Ramos (cell line): Measurements from ENCODE around the gene GRXCR1.

ENCODE experiments used
- in situ Hi-C: fragments of 300-500 bp; cut with MboI; formaldehyde crosslinking; loops from one replicate; pipeline ENCODE4 v1.14.3; 2022; ENCODE audit warnings: low sequenced_read_pairs; ENCODE audit not compliant: unreplicated experiment

Gene GRXCR1

DNA sequence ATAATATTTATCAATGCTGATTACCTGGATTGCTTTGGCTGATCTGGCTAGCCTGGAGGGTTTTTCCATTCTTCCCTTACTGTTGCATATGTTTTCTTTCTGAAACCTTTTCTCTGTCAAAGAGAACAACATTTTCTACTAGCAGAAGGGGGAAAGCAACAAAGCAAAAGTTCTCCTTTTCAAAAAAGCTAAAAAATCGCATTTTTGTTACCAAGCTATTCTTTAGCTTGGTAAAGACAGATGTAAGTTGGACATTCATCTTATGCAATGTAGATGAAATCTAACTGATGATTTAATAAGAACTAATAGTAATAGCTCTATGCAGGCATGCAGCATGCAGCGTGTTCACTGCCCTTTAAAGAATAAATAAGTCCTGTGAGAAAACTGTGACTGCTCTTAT is at the start of gene GRXCR1:
TSS of gene GRXCR1 (plus strand) at position 301 of the 400 bp plus-strand sequence. CDS start 554 bp downstream, outside the sequence.
- in situ Hi-C loops, result no loop called here

- in situ Hi-C loops, result no loop called here
Measured at GRCh38 chr4:42843694-42844093, 48.8 kb upstream of the GRXCR1 start.

DNA sequence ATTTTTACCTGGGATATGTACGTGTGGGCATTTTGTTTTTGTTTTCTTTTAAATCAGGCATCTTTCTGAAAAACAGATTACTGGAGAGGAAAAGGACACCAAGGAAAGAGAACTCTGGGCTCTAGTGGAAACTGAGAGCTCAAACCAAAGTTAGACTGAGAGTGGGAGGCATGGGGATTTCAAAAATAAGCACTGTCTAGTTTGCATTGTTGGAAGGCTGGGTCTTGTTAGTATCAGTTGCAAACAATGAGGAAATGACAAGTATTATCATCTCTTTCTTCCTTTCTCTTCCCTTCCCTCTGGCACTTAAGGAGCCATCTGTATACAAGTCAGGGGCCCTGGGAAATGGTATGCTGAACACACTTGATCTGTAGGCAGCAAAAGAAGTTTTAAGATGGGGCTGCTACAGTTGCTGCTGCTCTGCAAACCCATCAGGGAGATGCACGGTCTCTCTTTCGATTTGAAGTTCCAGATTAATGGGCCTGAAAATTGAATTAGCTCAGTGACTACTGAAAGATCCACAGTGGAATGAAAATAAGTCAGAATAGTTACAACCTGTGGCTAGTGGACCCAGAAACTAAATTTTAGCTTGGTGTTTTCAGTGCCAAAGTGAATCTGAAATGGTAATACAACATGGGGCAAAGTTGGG is 48.0 kb upstream of the GRXCR1 start:
- in situ Hi-C loops, result no loop called here

GRCh38 chr4:42845586-42845985 is 46.9 kb upstream of the GRXCR1 start:
- in situ Hi-C loops, result no loop called here

GRCh38 chr4:42855779-42856178 is 36.7 kb upstream of the GRXCR1 start:
- in situ Hi-C loops, result loop anchor here (25.0 kb wide), 1 partner anchor 468 kb away; the partner anchor contains the start of gene SHISA3

DNA sequence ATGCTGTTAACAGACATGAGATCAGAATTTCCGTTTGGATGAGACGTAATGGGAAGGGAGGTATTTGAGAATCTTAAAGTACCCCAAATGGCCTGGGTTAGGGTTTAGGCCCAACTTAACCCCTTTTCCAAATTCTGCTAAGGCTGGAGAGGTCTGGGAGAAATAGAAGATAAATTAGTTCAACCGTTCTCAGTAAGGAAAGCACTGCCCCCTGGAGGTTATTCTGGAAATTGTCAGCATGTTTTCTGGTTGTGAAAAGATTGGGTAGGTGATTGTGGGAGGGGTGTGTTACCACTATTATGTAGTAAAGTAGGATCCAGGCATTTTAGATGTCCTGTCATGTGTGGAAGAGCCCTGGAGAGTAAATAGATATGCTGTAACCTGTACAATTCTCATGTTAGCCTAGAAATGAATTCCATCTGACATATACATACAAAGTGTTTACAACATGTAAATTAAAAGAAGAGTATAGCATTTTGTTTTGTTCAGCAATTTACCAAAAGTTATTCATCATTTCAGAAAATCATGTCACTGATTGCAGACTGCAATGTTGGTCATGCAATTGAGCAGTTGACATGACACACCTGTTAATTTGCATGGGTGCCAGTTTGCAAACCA is 26.8 kb upstream of the GRXCR1 start:
- in situ Hi-C loops, result loop anchor here (10.0 to 25.0 kb wide), 2 partner anchors 301 to 478 kb away; partner anchors contain the start of gene SHISA3

GRCh38 chr4:42871261-42871660 is 21.3 kb upstream of the GRXCR1 start:
- in situ Hi-C loops, result loop anchor here (10.0 to 25.0 kb wide), 2 partner anchors 484 to 586 kb away; partner anchors contain the start of gene SHISA3

- in situ Hi-C loops, result loop anchor here (10.0 to 25.0 kb wide), 2 partner anchors 484 to 587 kb away; partner anchors contain the start of gene SHISA3
Measured at GRCh38 chr4:42871671-42872290, 20.7 kb upstream of the GRXCR1 start.

- in situ Hi-C loops, result loop anchor here (10.0 kb wide), 1 partner anchor 594 kb away; no protein-coding TSS in a partner anchor
Measured at GRCh38 chr4:42878863-42879262, 13.7 kb upstream of the GRXCR1 start.

DNA sequence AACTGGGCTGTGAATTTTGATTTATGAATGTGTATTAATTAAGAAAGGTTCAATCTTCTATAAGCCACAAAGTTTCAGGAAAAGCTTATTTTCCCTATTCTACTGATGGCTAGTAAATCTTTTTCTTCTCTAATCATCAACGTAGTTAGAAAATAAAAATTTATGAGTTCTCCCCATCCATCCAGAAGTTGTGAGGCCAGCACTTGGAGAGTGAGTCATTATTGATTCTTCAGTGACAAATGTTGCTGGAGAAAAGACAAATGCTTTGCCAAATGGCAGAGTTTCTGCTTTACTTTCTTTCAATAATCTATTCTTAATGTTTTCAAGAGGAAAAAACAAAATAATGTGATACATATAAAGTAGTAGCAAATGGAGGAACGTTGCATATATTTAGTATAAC is 11.3 kb upstream of the GRXCR1 start:
- in situ Hi-C loops, result no loop called here

GRCh38 chr4:42891644-42892043 is 869 bp upstream of the GRXCR1 start:
- in situ Hi-C loops, result no loop called here

DNA sequence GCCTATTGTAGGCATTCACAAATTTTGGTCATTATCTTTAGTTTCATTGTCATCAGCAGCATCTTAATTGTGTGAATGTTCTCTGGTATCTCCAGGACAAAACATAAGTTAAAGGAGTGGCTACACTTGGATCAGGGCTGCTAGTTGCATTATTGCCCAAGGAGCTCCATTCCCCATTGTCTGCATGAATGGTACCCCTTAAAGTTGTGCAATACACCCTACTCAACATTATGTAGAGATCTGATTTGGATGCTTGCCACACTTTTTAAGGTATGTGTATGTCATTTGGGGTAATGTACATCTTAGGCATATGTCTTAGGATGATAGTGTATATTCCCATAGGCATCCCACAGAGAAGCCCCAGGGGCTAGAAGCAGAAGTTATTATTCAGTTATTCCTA is 2.9 kb downstream of the GRXCR1 start:
- in situ Hi-C loops, result no loop called here

- in situ Hi-C loops, result no loop called here
Measured at GRCh38 chr4:42904986-42905385, 12.5 kb downstream of the GRXCR1 start.

- in situ Hi-C loops, result no loop called here
Measured at GRCh38 chr4:42905591-42905990, 13.1 kb downstream of the GRXCR1 start.

GRCh38 chr4:42906341-42906740 is 13.8 kb downstream of the GRXCR1 start:
- in situ Hi-C loops, result no loop called here

DNA sequence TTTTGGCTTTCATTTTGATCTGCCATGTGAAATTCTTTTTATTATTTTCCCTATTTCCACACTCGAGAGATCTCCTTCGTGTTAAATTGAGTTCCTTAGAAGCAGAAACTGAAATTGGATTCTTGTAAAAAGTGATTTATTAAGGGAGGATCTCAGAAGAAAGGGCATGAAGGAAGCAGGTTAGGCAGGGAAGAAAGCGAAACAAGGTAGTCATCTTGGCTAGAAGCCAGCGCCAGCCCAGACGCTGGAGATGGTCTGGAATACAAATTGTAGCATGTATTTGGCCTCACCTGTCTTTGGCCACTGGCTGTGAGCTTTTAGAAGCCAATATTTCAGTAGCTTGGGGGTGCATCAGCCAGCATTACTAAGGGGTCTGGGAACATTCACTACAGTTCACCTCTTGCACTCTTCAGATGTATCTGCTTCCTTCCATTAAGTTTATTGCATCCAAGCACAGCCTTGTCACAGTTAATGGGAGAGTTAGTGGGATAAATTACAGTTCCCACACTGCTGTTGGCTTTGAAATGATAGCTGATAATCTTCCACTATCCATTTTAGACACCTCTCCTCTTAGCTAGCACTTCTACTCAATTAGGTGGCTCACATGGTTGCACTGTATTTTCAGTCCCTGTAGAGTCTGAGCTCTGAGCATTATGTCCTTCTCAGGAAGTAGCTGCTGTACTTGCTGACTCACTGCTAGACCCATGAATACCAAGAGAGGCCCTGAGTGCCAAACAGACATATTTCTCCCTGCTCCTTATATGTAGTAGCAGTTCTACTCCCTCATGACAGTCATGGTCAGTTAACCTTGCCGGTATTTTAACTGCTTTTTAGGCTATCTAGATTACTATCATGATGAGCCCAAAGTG is 14.6 kb downstream of the GRXCR1 start:
- in situ Hi-C loops, result no loop called here

- in situ Hi-C loops, result no loop called here
Measured at GRCh38 chr4:42910459-42910858, 17.9 kb downstream of the GRXCR1 start.

DNA sequence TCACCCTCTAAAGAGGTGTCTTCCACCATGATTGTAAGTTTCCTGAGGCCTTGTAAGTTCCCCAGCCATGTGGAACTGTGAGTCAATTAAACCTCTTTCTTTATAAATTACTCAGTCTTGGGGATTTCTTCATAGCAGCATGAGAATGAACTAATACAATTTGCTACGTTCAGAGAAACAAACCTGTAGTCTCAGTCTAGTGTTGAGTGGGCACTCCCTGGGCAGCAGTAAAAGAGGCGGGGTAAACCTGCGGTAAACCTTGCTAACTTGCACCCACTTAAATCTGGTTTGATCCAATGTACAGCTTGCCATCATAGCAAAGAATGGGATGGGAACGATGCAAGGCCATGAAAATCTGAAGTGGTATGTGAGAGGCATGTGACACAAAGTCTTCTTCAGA is 22.4 kb downstream of the GRXCR1 start:
- in situ Hi-C loops, result no loop called here

DNA sequence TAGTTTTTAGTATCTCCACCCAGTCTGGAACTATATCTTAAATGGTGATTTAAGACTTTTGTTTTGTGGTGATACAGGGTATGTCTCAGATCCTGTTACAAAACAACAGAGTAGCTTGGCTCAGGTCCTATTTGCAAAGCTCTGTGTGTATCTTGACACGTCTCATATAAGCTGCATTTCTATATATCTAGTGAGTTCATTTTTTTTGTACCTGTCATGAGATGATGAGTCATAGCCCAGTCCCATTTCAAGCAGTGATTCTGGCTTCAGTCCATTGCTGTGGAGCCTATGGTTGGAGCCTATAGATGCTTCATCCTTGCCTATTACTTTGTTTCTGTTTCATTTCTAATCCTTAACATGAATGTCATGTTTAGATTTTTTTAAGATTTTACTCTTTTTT is 23.0 kb downstream of the GRXCR1 start:
- in situ Hi-C loops, result no loop called here

- in situ Hi-C loops, result no loop called here
Measured at GRCh38 chr4:42917296-42917695, 24.8 kb downstream of the GRXCR1 start.
